Fibroblast of lung (primary cell): ENCODE results near the gene COX18. TPM values are rescaled to one million over a fixed set of nuclear protein-coding genes. Genes with fewer than 3 reads are reported as not detected.

Source experiments
- DNase-seq, 2 donors: peaks; one replicate each; pipeline versions ENCODE4 v3.0.0 to v3.0.0-alpha.2; 2010; ENCODE audit warnings: low read depth in 2 of 2
- H2AFZ ChIP-seq: 2 replicates; pipeline ENCODE4 v1.5.1; 2012; ENCODE audit warnings: low read length, control low read depth, inconsistent platforms
- H3K27ac ChIP-seq: 2 replicates; pipeline ENCODE4 v1.5.1; 2011; ENCODE audit warnings: low read length, control low read depth; ENCODE audit not compliant: insufficient read depth
- H3K27me3 ChIP-seq: 2 replicates; pipeline ENCODE4 v1.5.1; 2011; ENCODE audit warnings: mild to moderate bottlenecking, low read length; ENCODE audit not compliant: control insufficient read depth, insufficient read depth
- H3K36me3 ChIP-seq: 2 replicates; pipeline ENCODE4 v1.5.1; 2011; ENCODE audit warnings: low read length; ENCODE audit not compliant: control insufficient read depth, insufficient read depth
- H3K4me1 ChIP-seq: 2 replicates; pipeline ENCODE4 v1.5.1; 2011; ENCODE audit warnings: low read length; ENCODE audit not compliant: control insufficient read depth, insufficient read depth; ENCODE audit errors: extremely low read depth
- H3K4me2 ChIP-seq: 2 replicates; pipeline ENCODE4 v1.5.1; 2011; ENCODE audit warnings: low read length, control low read depth; ENCODE audit not compliant: insufficient read depth; ENCODE audit errors: extremely low read depth
- H3K4me3 ChIP-seq, 4 experiments: fragments of 200-600 bp in 1 of 4; sonication (generic) in 1 of 4; replicated peaks in 1 of 4; 2 replicates each; pipeline ENCODE4 v1.5.1; 2011 to 2016; ENCODE audit warnings: low read length in 4 of 4, low read depth in 3 of 4, mild to moderate bottlenecking in 3 of 4, control low read depth in 2 of 4, inconsistent platforms in 1 of 4, mixed read lengths in 1 of 4; ENCODE audit not compliant: insufficient read depth in 1 of 4; ENCODE audit errors: control extremely low read depth in 1 of 4
- H3K79me2 ChIP-seq: 2 replicates; pipeline ENCODE4 v1.5.1; 2012; ENCODE audit warnings: mild to moderate bottlenecking, low read length, inconsistent platforms; ENCODE audit not compliant: control insufficient read depth, insufficient read depth
- H3K9ac ChIP-seq: 2 replicates; pipeline ENCODE4 v1.5.1; 2011; ENCODE audit warnings: mild to moderate bottlenecking, low read length, control low read depth; ENCODE audit not compliant: insufficient read depth
- H3K9me3 ChIP-seq: 2 replicates; pipeline ENCODE4 v1.5.1; 2012; ENCODE audit warnings: low read depth, low read length; ENCODE audit not compliant: control insufficient read depth, insufficient read depth
- H4K20me1 ChIP-seq: 2 replicates; pipeline ENCODE4 v1.5.1; 2011; ENCODE audit warnings: low read length; ENCODE audit not compliant: control insufficient read depth, insufficient read depth; ENCODE audit errors: extremely low read depth
- EZH2 ChIP-seq: IDR thresholded peaks from 2 replicates; pipeline ENCODE4 v1.5.1; 2012; ENCODE audit warnings: low read length, control low read depth, mild to moderate bottlenecking; ENCODE audit errors: missing control alignments
- polyA plus RNA-seq, 2 donors: library from polyadenylated mRNA; depleted of rRNA in 1 of 2; stranded (reverse) in 1 of 2; unstranded in 1 of 2; fragments of >200 nt; gene quantifications; 2 replicates each; pipeline ENCODE4 v1.2.1, GENCODE V29; 2011 to 2012; ENCODE audit warnings: missing spikeins in 1 of 2
- total RNA-seq: library from RNA; depleted of rRNA; stranded (reverse); fragments of >200 nt; gene quantifications from 2 replicates; pipeline ENCODE4 v1.2.1, GENCODE V29; 2014
- TF ChIP-seq, protein P1 (sequence below), 2 donors: IDR thresholded peaks in 1 of 2; conservative IDR thresholded peaks in 1 of 2; 1 replicate in 1 of 2; 2 replicates in 1 of 2; pipeline ENCODE4 v1.5.1; 2011 to 2012; ENCODE audit warnings: low read length in 2 of 2, control low read depth in 1 of 2, inconsistent platforms in 1 of 2, low read depth in 1 of 2, mild to moderate bottlenecking in 1 of 2

COX18 gene
- total and polyA plus RNA-seq, 2 donors (not counting 1 experiment from before 2014, with no cell fraction given), result 15.8 to 27.9 TPM

DNA sequence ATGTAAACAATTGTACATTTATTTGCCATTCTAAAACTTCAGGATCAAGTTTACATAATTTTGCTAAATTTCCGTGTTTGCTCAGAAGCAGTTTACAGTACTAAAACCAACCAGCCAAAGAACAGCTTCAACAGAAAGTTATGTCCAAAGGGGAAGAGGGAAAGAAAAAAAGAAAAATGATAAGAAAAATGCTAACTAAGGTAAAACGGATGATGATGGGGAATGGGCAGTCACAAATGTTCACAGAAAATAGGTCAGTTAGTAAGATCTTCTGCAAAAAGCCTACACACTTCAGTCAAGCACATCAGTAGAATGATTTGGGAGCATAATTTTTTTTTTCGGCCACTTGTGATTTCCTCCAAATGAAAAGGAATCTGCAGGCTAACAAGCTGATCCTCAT is 6.3 kb upstream of the COX18 start:
- H3K4me1 ChIP-seq, result no peaks in the 10 kb centered on the region
- no peak overlapping the region for H2AFZ ChIP-seq
- DNase-seq, result no peak
- no peaks in the 10 kb centered on the region for H3K79me2 ChIP-seq
- H3K9me3 ChIP-seq, result no peaks in the 10 kb centered on the region
- H3K27me3 ChIP-seq, result no peaks in the 10 kb centered on the region
- no peak overlapping the region for H3K27ac ChIP-seq
- H3K4me3 ChIP-seq, result no peak overlapping the region
- H4K20me1 ChIP-seq, result no peaks in the 10 kb centered on the region
- peaks cover 2% of the 10 kb centered on the region for H3K36me3 ChIP-seq
- TF ChIP-seq EZH2, result no peak
- TF ChIP-seq, protein P1, sequence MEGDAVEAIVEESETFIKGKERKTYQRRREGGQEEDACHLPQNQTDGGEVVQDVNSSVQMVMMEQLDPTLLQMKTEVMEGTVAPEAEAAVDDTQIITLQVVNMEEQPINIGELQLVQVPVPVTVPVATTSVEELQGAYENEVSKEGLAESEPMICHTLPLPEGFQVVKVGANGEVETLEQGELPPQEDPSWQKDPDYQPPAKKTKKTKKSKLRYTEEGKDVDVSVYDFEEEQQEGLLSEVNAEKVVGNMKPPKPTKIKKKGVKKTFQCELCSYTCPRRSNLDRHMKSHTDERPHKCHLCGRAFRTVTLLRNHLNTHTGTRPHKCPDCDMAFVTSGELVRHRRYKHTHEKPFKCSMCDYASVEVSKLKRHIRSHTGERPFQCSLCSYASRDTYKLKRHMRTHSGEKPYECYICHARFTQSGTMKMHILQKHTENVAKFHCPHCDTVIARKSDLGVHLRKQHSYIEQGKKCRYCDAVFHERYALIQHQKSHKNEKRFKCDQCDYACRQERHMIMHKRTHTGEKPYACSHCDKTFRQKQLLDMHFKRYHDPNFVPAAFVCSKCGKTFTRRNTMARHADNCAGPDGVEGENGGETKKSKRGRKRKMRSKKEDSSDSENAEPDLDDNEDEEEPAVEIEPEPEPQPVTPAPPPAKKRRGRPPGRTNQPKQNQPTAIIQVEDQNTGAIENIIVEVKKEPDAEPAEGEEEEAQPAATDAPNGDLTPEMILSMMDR (conservative IDR thresholded peaks at IDR 0.05 in 1 of 2, IDR thresholded peaks at IDR 0.05 in 1 of 2; ENCODE audit: low read depth in 1 of 2, low read length in 2 of 2), result no peak
- H3K9ac ChIP-seq, result no peak overlapping the region
- H3K4me2 ChIP-seq, result no peak overlapping the region

DNA sequence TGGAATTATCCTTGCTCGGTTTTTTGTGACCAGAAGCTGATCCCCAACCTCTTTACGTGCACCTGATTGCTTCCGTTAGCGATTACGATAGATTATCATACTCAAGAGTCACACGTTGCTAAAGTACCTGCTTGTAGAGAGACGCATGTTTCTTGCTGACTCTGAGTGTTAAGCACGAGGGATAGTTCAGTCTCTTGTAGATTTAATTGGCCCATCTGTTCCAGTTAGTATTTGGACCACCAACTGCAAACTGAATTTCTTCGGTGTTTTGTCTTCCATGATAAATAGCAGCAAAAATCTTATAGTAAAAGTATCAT is 516 bp upstream of the COX18 start:
- H3K4me2 ChIP-seq, result peak overlapping the region; percentile 86
- no peak for TF ChIP-seq EZH2
- TF ChIP-seq, protein P1 (conservative IDR thresholded peaks at IDR 0.05 in 1 of 2, IDR thresholded peaks at IDR 0.05 in 1 of 2; ENCODE audit: low read depth in 1 of 2, low read length in 2 of 2), result no peak
- DNase-seq, result no peak

DNA sequence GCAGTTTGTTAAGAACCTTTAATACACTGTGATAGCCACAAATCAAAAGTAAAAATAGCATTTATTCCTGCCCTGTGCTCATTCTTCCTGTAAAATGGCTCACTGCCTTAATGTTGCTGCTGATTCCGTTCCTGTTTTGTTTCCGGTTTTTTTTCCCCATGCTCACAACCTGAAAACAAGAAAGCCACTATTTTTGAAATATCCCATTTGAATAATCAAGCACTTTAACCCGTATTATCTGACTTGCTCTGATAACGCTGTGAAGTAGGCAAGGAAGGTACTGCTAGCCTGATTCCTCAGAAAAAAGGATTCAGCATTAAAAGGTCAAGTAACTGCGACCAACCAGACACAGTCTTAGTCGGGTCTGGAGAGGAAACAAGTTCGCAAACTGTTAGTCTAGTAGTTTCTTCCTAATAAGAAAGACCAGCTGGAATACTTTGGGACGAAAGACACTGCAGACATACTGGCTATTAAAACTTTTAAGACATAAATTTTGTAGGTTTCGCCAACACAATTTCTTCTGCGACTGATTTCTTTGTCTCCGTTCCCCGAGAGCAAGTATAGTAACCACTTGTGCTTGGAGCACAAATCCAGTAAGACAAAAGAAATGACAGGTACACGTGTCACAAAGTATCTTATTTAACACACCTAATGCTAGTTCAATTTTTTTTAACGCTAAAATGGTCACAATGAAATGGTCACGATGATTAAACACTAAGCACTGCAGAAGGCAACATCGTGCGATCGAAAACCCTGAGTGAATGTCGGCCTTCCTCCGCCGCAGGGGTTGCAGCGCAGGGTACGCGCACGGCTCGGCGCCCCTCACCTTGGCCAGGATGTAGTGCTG is 802 bp downstream of the COX18 start:
- Histone ChIP-seq H3K4me2 (peak overlapping the region; percentile 85), H3K9ac (peak overlapping the region; percentile 88), H3K36me3 (no peaks in the 10 kb centered on the region), H4K20me1 (no peaks in the 10 kb centered on the region), H3K79me2 (peaks cover 8% of the 10 kb centered on the region), H3K9me3 (no peaks in the 10 kb centered on the region), H2AFZ (peak overlapping the region; percentile 76), H3K27me3 (no peaks in the 10 kb centered on the region), H3K4me1 (no peaks in the 10 kb centered on the region), H3K4me3 (peak overlapping the region; percentile 82 to 93 (median 86)), H3K27ac (peak overlapping the region; percentile 91)
- DNase-seq, result peak; percentile 39 to 49
- TF ChIP-seq, protein P1 (conservative IDR thresholded peaks at IDR 0.05 in 1 of 2, IDR thresholded peaks at IDR 0.05 in 1 of 2; ENCODE audit: low read depth in 1 of 2, low read length in 2 of 2), result no peak
- TF ChIP-seq EZH2, result no peak

More for the DNA sequence above, 516 bp upstream of the COX18 start:
- Histone ChIP-seq H4K20me1 (no peaks in the 10 kb centered on the region), H3K27ac (peak overlapping the region; percentile 91), H3K9ac (peak overlapping the region; percentile 21), H3K9me3 (no peaks in the 10 kb centered on the region), H3K27me3 (no peaks in the 10 kb centered on the region), H3K36me3 (no peaks in the 10 kb centered on the region), H3K79me2 (peaks cover 8% of the 10 kb centered on the region), H3K4me1 (no peaks in the 10 kb centered on the region), H2AFZ (peak overlapping the region; percentile 37), H3K4me3 (peak overlapping the region; percentile 19 to 93 (median 62))
